NCI-H2029 (cell line): ENCODE measurements around the gene TMC4.
A peak's percentile ranks its signal among the peaks of the same experiment; 100 is the strongest.
"Not testable (repeated sequence)": the region's sequence is repeated elsewhere in the genome, so short reads cannot be mapped to it uniquely, and the experiment has no call there.

Experiments used
- DNase-seq: peaks from one replicate; lab custom pipeline; 2025; lab: John Stamatoyannopoulos, UW

Gene TMC4

GRCh38 chr19:54179262-54179852 lies 6.4 kb upstream of the TMC4 start:
- no peak for DNase-seq

GRCh38 chr19:54178581-54179261 lies 5.8 kb upstream of the TMC4 start:
- DNase-seq: peak; percentile 59

- no peak for DNase-seq
These were observed 1.2 kb upstream of the TMC4 start for GRCh38 chr19:54173951-54174834.

GRCh38 chr19:54173359-54173699 lies 369 bp upstream of the TMC4 start:
- DNase-seq: no peak

GRCh38 chr19:54171736-54172431 lies 1.1 kb downstream of the TMC4 start:
- DNase-seq: not testable (repeated sequence)

- no peak for DNase-seq
These were observed 3.7 kb downstream of the TMC4 start for GRCh38 chr19:54169149-54169740.

- peak; percentile 80 for DNase-seq
These were observed 4.6 kb downstream of the TMC4 start for GRCh38 chr19:54168174-54168917.

- DNase-seq: no peak
These were observed 7.7 kb downstream of the TMC4 start for GRCh38 chr19:54165222-54165621.

GRCh38 chr19:54164369-54165068 lies 8.4 kb downstream of the TMC4 start:
- peak; percentile 56 for DNase-seq

- no peak for DNase-seq
These were observed 10.1 kb downstream of the TMC4 start for GRCh38 chr19:54162884-54163283.

GRCh38 chr19:54162241-54162805 lies 10.6 kb downstream of the TMC4 start:
- DNase-seq: peak; percentile 85

GRCh38 chr19:54160854-54161253 lies 12.1 kb downstream of the TMC4 start:
- DNase-seq: no peak

GRCh38 chr19:54160182-54160811 lies 12.7 kb downstream of the TMC4 start:
- no peak for DNase-seq

GRCh38 chr19:54159352-54160181 lies 13.4 kb downstream of the TMC4 start, which contains the start of gene LENG1:
LENG1 (minus strand) TSS chr19:54159721; CDS start chr19:54159695, 26 bp downstream.
- peak; percentile 100 for DNase-seq

- no peak for DNase-seq
These were observed 14.1 kb downstream of the TMC4 start for GRCh38 chr19:54158812-54159351.

- DNase-seq: no peak
These were observed 16.0 kb downstream of the TMC4 start for GRCh38 chr19:54156953-54157352.

- no peak for DNase-seq
These were observed 16.5 kb downstream of the TMC4 start for GRCh38 chr19:54156490-54156889.

GRCh38 chr19:54155694-54156093 lies 17.3 kb downstream of the TMC4 start:
- DNase-seq: no peak
